GM12864 (cell line): ENCODE data around the gene MCAT.

Experiments
- DNase-seq: peaks from one replicate; pipeline ENCODE4 v3.0.0-alpha.2; 2011; ENCODE audit warnings: low read depth
- H3K4me3 ChIP-seq: 2 replicates; pipeline ENCODE4 v1.5.1; 2011; ENCODE audit warnings: mild to moderate bottlenecking, low read depth, low read length, control low read depth
- TF ChIP-seq, protein P1 (sequence below): IDR thresholded peaks from 2 replicates; pipeline ENCODE4 v1.5.1; 2011; ENCODE audit warnings: low read depth, mild to moderate bottlenecking, moderate library complexity, low read length, control low read depth, inconsistent platforms; ENCODE audit errors: missing control alignments

Gene MCAT

DNA sequence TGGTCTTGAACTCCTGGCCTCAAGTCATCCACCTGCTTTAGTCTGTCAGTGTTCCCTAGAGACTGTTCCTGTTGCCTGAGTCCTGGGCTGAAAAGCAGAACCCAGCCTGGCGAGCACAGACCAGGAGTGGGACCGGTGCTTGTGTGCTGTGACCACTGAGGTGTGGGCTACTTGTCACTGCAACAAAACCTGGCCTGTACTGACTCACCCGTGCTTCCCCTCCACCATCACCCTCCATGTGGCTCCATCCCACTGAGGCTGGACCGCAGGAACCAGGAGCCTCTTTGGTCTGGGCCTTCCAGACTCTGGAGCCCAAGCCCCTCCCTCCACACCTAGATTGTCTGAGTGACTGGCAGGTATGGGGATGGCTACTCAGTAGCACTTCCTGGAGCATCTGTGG is 8.6 kb downstream of the MCAT start:
- no peak overlapping the region for H3K4me3 ChIP-seq
- no peak for DNase-seq
- TF ChIP-seq, protein P1, sequence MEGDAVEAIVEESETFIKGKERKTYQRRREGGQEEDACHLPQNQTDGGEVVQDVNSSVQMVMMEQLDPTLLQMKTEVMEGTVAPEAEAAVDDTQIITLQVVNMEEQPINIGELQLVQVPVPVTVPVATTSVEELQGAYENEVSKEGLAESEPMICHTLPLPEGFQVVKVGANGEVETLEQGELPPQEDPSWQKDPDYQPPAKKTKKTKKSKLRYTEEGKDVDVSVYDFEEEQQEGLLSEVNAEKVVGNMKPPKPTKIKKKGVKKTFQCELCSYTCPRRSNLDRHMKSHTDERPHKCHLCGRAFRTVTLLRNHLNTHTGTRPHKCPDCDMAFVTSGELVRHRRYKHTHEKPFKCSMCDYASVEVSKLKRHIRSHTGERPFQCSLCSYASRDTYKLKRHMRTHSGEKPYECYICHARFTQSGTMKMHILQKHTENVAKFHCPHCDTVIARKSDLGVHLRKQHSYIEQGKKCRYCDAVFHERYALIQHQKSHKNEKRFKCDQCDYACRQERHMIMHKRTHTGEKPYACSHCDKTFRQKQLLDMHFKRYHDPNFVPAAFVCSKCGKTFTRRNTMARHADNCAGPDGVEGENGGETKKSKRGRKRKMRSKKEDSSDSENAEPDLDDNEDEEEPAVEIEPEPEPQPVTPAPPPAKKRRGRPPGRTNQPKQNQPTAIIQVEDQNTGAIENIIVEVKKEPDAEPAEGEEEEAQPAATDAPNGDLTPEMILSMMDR = no peak

DNA sequence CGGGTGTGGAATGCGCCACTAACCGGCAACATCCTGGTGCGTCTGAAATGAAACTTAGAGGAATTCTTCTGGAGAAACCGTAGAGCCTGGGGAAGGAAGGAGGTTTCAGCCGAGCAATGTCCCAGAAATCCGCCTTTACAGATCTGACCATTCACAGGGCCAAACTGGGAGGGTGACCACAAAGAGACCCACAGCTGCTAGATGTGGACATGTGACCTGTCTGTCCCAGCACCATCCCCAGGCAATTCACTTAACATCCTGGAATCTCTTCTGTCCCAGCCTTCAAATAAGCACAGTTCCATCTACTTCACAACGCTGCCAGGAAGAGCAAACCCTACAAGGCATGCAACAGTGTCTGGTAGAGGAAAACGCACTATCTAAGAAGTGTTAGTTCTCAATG is 9.8 kb downstream of the MCAT start:
- H3K4me3 ChIP-seq = no peak overlapping the region
- no peak for DNase-seq
- TF ChIP-seq, protein P1 = no peak

DNA sequence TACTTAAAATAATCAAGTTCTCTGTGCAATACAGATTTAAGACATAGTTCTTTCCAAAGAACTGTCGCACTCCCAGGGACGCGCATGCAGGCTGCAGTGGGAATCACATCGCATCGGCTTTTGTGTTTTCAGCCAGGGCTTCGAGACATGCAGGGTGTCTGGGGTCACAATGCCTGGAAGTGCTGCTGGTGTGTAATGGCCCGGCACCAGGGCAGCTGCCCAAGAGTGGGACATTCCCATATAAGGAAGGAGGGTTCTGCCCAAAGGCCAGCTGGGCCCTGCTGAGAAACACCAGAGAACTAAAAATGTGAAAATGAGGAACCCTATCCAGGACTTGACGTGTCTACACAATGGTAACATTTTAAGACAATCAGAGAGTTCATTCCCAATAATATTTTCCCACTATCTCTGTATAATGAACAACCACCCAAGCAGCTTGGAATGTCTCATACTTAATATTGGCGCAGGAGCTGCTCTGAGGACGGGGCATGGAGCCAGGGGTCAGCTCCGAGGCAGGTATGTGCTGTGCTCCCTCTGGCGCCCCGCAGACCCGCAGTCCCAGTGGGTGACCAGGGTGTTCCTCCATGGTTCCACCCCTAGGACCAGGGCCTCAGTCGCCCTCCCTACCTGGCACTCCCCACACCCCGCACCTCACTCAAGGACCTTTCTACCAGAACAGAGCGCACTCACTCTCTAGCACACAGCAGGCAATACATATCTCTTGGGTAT is 11.3 kb downstream of the MCAT start:
- DNase-seq = no peak
- TF ChIP-seq, protein P1 = no peak

DNA sequence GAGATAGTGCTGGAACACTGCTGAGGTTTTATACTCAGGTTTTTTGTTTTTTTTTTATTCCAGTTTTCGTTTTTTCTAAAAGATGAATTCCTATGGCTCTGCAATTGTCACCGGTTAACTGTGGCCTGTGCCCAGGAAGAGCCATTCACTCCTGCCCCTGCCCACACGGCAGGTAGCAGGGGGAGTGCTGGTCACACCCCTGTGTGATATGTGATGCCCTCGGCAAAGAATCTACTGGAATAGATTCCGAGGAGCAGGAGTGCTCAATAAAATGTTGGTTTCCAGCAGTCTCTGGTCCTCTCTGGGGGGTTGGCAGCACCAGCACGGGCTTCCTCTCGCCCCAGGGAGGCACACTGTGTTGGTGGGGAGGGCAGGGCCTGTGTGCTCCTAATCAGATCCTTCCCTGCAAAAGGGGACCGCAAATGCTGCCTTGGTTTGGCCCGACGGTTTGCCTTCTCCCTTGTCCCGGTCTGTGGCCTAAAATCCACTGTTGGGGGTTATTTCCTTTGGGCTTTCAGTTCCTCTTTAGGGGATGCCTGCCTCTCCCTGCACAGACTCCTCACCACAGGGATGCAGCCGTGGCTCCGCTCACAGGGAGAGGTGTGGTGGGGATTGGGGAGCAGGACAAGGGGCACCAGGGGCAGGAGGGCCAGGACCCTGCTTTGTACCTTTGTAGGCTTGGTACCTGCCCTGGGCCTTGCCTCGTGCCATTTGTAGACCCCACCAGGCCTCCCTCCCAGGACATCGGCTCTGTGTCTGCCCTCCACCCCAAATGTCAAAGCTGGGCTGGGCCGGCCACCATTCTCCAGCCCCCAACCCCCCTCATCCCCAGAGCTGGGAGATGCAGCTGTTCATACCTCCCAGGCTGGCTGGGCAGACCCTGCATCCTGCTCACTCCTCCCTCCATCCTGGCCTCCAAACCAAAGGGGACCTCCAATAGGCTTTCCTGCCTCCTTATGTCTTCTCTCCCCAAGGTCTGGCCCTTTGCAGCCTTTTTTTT is 13.5 kb downstream of the MCAT start:
- no peak for DNase-seq
- H3K4me3 ChIP-seq = no peak overlapping the region
- TF ChIP-seq, protein P1 = no peak

More for the DNA sequence above, 11.3 kb downstream of the MCAT start:
- H3K4me3 ChIP-seq = no peak overlapping the region

DNA sequence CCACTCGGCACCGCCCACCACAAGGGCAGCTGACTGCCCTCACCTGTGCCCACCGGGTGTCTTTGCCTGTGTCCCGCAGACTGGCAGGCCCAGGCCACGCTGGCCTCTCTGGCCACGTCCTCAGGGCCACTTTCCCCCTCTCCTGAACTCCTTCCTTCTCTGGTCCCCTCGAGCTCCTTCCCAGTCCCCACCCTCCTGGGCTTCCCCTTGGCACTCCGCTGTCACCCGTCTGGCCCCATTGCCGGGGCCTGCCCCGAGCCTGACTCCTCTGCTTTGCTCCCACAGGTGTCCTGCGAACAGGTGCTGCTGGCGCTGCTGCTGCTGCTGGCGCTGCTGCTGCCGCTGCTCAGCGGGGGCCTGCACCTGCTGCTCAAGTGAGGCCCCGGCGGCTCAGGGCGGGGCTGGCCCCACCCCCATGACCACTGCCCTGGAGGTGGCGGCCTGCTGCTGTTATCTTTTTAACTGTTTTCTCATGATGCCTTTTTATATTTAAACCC is 14.2 kb downstream of the MCAT start:
- DNase-seq = no peak
- H3K4me3 ChIP-seq = no peak overlapping the region
- TF ChIP-seq, protein P1 = no peak

DNA sequence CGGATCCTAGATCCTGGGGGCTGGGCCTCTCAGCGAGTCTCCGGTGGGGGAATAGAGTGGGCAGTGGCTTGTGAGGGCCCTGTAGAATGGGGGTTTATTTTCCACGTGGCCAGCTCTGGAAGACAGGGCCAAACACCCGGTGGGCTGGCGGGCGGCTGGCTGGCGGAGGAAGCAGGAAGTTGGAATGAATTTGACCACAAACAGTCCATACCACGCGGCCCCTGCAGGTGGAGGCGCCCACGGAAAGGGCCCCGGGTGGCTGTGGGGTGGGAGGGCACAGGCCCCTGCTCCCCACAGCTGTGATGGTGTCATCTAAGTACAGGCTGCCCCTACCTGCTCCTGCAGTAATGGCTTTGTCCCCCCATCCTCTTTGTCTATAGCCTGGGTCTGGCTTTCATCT is 15.1 kb downstream of the MCAT start:
- no peak for DNase-seq
- TF ChIP-seq, protein P1 = no peak
- H3K4me3 ChIP-seq = no peak overlapping the region
